ENCODE data around the gene NMBR. TPM values are rescaled to one million over a fixed set of nuclear protein-coding genes. Genes with fewer than 3 reads are reported as not detected.

The NMBR gene
- total RNA-seq, 1 experiment from 2014 or later: not detected

DNA sequence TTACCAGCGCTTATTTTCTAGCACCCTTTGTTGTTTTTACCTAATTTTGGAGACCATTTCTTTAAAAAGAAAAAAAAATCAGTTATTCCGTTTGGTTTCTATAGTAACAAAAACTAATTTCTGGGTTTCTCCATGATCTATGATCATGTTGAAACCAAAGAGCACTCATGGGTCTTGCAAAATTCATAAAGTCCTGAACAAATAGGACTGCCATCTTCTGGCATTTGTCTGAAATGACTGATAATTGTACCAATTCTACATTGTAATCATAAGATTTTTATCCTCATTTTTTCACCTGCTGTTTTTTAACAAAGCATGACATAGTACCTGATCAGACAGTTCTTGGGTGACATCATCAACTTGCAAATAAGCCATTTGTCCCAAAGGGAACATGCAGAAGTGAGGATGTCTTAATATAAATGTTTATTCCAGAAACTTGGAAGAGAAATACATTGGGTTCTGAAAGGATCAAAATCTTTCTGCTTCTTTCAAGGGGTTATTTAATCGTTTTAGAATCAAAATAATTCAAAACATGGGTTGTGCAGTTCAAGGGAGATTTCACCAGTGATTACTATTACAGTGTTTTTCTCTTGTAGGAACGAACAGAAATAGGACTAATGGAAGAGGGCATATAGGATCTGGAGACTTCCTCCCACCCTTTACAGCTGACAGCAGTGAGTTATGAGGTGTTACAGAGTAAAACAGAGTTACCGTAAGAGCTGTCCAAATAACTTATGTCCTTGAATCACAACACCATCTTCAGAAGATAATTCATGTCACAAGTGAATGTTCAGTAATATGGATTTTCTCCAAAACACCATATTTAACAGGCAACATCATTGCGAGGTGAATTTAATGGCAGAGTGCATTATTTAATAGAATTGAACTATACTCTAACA is 101.3 kb downstream of the NMBR start (continued):
- TF ChIP-seq, protein P1, sequence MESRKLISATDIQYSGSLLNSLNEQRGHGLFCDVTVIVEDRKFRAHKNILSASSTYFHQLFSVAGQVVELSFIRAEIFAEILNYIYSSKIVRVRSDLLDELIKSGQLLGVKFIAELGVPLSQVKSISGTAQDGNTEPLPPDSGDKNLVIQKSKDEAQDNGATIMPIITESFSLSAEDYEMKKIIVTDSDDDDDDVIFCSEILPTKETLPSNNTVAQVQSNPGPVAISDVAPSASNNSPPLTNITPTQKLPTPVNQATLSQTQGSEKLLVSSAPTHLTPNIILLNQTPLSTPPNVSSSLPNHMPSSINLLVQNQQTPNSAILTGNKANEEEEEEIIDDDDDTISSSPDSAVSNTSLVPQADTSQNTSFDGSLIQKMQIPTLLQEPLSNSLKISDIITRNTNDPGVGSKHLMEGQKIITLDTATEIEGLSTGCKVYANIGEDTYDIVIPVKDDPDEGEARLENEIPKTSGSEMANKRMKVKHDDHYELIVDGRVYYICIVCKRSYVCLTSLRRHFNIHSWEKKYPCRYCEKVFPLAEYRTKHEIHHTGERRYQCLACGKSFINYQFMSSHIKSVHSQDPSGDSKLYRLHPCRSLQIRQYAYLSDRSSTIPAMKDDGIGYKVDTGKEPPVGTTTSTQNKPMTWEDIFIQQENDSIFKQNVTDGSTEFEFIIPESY (IDR thresholded peaks at IDR 0.05; ENCODE audit: extremely low read depth, insufficient replicate concordance, low read length): no peak
- no peak for TF ChIP-seq ELF1 (IDR thresholded peaks at IDR 0.05; ENCODE audit: borderline replicate concordance, low read depth)

DNA sequence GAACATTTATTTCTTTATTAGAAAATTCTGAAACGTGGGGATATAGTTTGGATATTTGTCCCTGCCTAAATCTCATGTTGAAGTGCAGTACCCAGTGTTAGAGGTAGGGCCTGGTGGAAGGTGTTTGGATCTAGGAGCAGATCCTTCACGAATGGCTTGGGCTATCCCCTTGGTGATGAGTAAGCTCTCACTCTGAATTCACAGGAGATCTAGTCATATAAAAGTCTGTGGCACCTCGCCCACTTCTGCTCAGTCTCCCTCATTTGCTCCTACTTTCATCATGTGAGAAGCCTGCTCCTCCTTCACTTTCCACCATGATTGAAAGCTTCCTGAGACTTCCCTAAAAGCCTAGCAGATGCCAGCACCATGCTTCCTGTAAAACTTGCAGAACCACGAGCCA is 111.0 kb downstream of the NMBR start:
- no peak for ATAC-seq
- no TSS peak for BruUV-seq (replicated peaks)
- POLR2A ChIA-PET: no interaction called here

More for the DNA sequence above, 111.0 kb downstream of the NMBR start:
- no peaks in the 10 kb centered on the region; a peak in 1 of 4 replicates for H3K9me3 ChIP-seq (ENCODE audit: control insufficient read depth in 1 of 2, insufficient read depth in 1 of 2, low read depth in 1 of 2, low read length in 2 of 2)
- no peak overlapping the region for H2AFZ ChIP-seq (ENCODE audit: low read depth, low read length, poor library complexity, severe bottlenecking)
- H4K20me1 ChIP-seq (ENCODE audit: insufficient read depth): no peaks in the 10 kb centered on the region
- no peak overlapping the region for H3K4me3 ChIP-seq (replicated peaks in 1 of 2; ENCODE audit: low read depth in 1 of 2, low read length in 2 of 2)
- RAD21 ChIA-PET (ENCODE audit: low non-redundant PET in 1 of 2, low total read pairs in 2 of 2, uncharacterized antibody in 2 of 2, unreplicated experiment in 2 of 2): no interaction called here
- TF ChIP-seq EZH2phosphoT487 (IDR thresholded peaks at IDR 0.05; ENCODE audit: borderline replicate concordance) (no peak), CEBPB (IDR thresholded peaks at IDR 0.05; ENCODE audit: low read depth) (no peak), FOSL1 (IDR thresholded peaks at IDR 0.05; ENCODE audit: low read depth) (no peak), SP1 (IDR thresholded peaks at IDR 0.05; ENCODE audit: low read depth) (no peak), RAD21 (IDR thresholded peaks at IDR 0.05; ENCODE audit: low read depth) (no peak), ZFX (IDR thresholded peaks at IDR 0.05) (no peak), SRF (IDR thresholded peaks at IDR 0.05; ENCODE audit: low read depth) (no peak), POLR2A (IDR thresholded peaks at IDR 0.05; ENCODE audit: borderline replicate concordance, extremely low read depth, insufficient read depth, insufficient read length) (no peak)
- TF ChIP-seq, protein P2, sequence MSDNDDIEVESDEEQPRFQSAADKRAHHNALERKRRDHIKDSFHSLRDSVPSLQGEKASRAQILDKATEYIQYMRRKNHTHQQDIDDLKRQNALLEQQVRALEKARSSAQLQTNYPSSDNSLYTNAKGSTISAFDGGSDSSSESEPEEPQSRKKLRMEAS (IDR thresholded peaks at IDR 0.05): no peak
- DNase-seq (ENCODE audit: low read depth, low spot score): no peak
- peaks cover 0 to 13% of the 10 kb centered on the region in 2 experiments; a peak in 2 of 4 replicates for H3K4me1 ChIP-seq (ENCODE audit: control insufficient read depth in 1 of 2, insufficient read depth in 2 of 2, low read length in 2 of 2)
- CTCF ChIA-PET: no interaction called here
- intact Hi-C loops (cut with micrococcal nuclease): no loop called here
- H3K4me2 ChIP-seq (ENCODE audit: low read length): no peak overlapping the region
- H3K27ac ChIP-seq (ENCODE audit: low read depth, low read length): no peak overlapping the region
- H3K9me2 ChIP-seq (ENCODE audit: insufficient read depth): no peaks in the 10 kb centered on the region
- no peaks in the 10 kb centered on the region for H3K79me2 ChIP-seq (ENCODE audit: insufficient read depth, low read length)
- no peak overlapping the region for H3K9ac ChIP-seq (ENCODE audit: low read length)
- no peaks in the 10 kb centered on the region for H3K27me3 ChIP-seq (ENCODE audit: insufficient read depth, low read length)
- no peaks in the 10 kb centered on the region for H3K36me3 ChIP-seq (ENCODE audit: control insufficient read depth in 1 of 2, insufficient read depth in 2 of 2, low read length in 2 of 2)

Measured in HCT116 (cell line).